Ovary (tissue), 9 donors: ENCODE results near the gene GRIN2D. TPM values are rescaled to one million over a fixed set of nuclear protein-coding genes. Genes with fewer than 3 reads are reported as not detected.

Experiments
- DNase-seq, 5 donors: peaks; one replicate each; pipeline ENCODE4 v3.0.0-alpha.2; 2019 to 2020
- H3K27ac ChIP-seq, 2 donors: fragments of 200-600 bp; one replicate each; pipeline versions ENCODE4 v1.5.1 to v1.8.0; 2019 to 2022
- H3K27me3 ChIP-seq: fragments of 200-600 bp; one replicate; pipeline ENCODE4 v1.8.0; 2022
- H3K36me3 ChIP-seq: fragments of 200-600 bp; sonication (generic); one replicate; pipeline ENCODE4 v1.5.1; 2019
- H3K4me1 ChIP-seq: one replicate; pipeline ENCODE4 v1.8.1; 2013; ENCODE audit warnings: mild to moderate bottlenecking, moderate library complexity; ENCODE audit not compliant: insufficient read depth
- H3K4me3 ChIP-seq: fragments of 200-600 bp; sonication (generic); one replicate; pipeline ENCODE4 v1.5.1; 2017
- H3K9me3 ChIP-seq, 2 donors: fragments of 200-600 bp in 1 of 2; sonication (generic) in 1 of 2; one replicate each; pipeline versions ENCODE4 v1.5.1 to v1.8.1; 2013 to 2019; ENCODE audit warnings: mild to moderate bottlenecking in 1 of 2, moderate library complexity in 1 of 2
- CTCF ChIP-seq, 3 donors: fragments of 450-650 bp in 2 of 3; fragments of 200-600 bp in 1 of 3; IDR thresholded peaks; one replicate each; pipeline versions ENCODE4 v1.5.1 to v1.8.0; 2016 to 2022; ENCODE audit warnings: antibody characterized with exemption in 3 of 3, mild to moderate bottlenecking in 1 of 3
- EP300 ChIP-seq: sonication (generic); formaldehyde crosslinking; IDR thresholded peaks from one replicate; pipeline ENCODE4 v1.6.1; 2017; ENCODE audit warnings: antibody characterized with exemption
- POLR2A ChIP-seq: fragments of 450-650 bp; IDR thresholded peaks from one replicate; pipeline ENCODE4 v1.6.1; 2017; ENCODE audit warnings: antibody characterized with exemption, mild to moderate bottlenecking, moderate library complexity
- WGBS, 3 donors: extraction: QIAGEN DNeasy Blood & Tissue Kit in 1 of 3; methylation state at CpG; one replicate each; pipeline versions ENCODE4 v1.1.5 to v1.1.7; 2013 to 2017; 5-methylcytosine and 5-hydroxymethylcytosine counted together
- intact Hi-C, 4 donors: fragments of 100-400 bp; cut with DNase I; formaldehyde crosslinking; loops; one replicate each; pipeline versions ENCODE4 v1.11.0 to v1.15.1; 2022 to 2023
- polyA plus RNA-seq, 2 donors: library from polyadenylated mRNA; stranded (reverse); fragments of 200-250 nt in 1 of 2; fragments of 350-450 nt in 1 of 2; fragmentation: Illumina TruSeq in 1 of 2; extraction: RNeasy Lipid Tissue Mini Kit (QIAGEN cat#74804) in 1 of 2; gene quantifications; one replicate each; pipeline ENCODE4 v1.2.3, GENCODE V29; 2013 to 2014
- total RNA-seq, 7 donors: library from RNA; depleted of rRNA in 2 of 7; stranded (reverse); fragments of >200 nt in 2 of 7; fragmentation: NEBNext Ultra II Directional in 3 of 7; extraction: Animal tissue kit (Norgen Biotek cat#: 25700) in 3 of 7; gene quantifications; one replicate each; pipeline versions ENCODE4 v1.1.0 to v1.2.4, GENCODE V29; 2016 to 2023
- donor health status: DM: no; HTN: no; CAD: no; lungs with moderate emphysema.
- donor health status: DM: no; HTN: no; CAD: no.
- donor health status: Bipolar disorder and iron deficiency.
- donor health status: DM: yes; HTN: yes; CAD: no.
- donor health status: DM: no; HTN: no; CAD: no.
- donor health status: DM: yes; HTN: yes; CAD: no.

Gene GRIN2D
- total and polyA plus RNA-seq, 9 donors: 0.10 to 0.32 (median 0.12) TPM; not detected in 1

DNA sequence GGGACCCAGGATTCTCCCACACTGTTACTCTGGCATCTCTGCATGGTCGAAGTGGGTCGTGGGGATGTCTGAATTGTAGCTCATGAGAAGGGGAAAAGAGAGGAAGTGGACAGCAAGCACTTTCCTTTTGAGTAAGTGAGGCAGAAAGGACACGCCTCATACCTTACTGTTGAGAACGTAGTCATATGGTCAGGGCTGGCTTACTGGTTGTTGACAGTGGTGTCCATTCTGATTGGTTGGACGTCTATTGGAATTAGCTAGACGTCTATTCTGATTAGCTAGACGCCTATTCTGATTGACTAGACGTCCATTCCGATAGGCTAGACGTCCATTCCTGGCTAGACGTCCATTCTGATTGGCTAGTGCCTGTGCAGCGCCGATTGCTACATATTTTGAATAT lies 12.4 kb downstream of the GRIN2D start:
- H3K27ac ChIP-seq: no peak overlapping the region
- intact Hi-C loops: no loop called here
- 82 to 87% (median 85%) methylated on average over 13 of the region's 13 CpGs for WGBS, 3 donors

GRCh38 chr19:48413879-48414587 lies 20.6 kb downstream of the GRIN2D start:
- H3K27ac ChIP-seq: no peak overlapping the region
- H3K36me3 ChIP-seq: no peaks in the 10 kb centered on the region
- TF ChIP-seq CTCF (IDR thresholded peaks at IDR 0.05) (no peak), EP300 (no peak), POLR2A (no peak)
- H3K9me3 ChIP-seq: no peaks in the 10 kb centered on the region
- H3K4me1 ChIP-seq: no peaks in the 10 kb centered on the region
- intact Hi-C loops: no loop called here
- DNase-seq: no peak
- H3K4me3 ChIP-seq: no peak overlapping the region
- H3K27me3 ChIP-seq: no peaks in the 10 kb centered on the region
- WGBS, 3 donors: 65 to 68% (median 65%) methylated on average over 24 of the region's 24 CpGs

More for the DNA sequence above, 12.4 kb downstream of the GRIN2D start:
- Histone ChIP-seq H3K36me3 (no peaks in the 10 kb centered on the region), H3K4me3 (no peak overlapping the region), H3K9me3 (peaks cover 0 to 4% of the 10 kb centered on the region in 2 donors), H3K4me1 (no peaks in the 10 kb centered on the region), H3K27me3 (no peaks in the 10 kb centered on the region)
- TF ChIP-seq POLR2A (no peak), EP300 (no peak)
- DNase-seq: no peak

DNA sequence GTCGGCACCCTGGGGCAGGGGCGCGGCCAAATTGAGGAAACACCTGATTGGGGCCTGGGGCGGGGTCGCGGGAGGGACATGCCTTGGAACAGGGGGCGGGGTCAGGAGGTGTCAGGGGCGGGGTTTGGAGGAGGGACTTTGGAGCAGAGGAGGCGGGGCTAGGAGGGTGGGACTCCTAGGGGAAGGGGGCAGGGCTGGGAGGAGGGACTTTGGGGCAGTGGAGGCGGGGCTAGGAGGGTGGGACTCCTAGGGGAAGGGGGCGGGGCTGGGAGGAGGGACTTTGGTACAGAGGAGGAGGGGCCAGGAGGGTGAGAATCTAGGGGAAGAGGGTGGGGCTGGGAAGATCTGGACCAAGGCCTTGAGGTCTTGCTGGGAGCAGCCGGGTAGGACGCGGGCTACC lies 21.9 kb downstream of the GRIN2D start:
- H3K27me3 ChIP-seq: no peaks in the 10 kb centered on the region
- DNase-seq: peak in 3 of 5 donors; percentile 28 to 51 (median 38)
- intact Hi-C loops: no loop called here
- H3K4me3 ChIP-seq: no peak overlapping the region
- WGBS, 3 donors: 36 to 40% (median 36%) methylated on average over 14 of the region's 14 CpGs
- H3K9me3 ChIP-seq: no peaks in the 10 kb centered on the region
- TF ChIP-seq CTCF (IDR thresholded peaks at IDR 0.05): no peak
- TF ChIP-seq EP300: no peak
- TF ChIP-seq POLR2A: no peak
- H3K4me1 ChIP-seq: no peaks in the 10 kb centered on the region
- no peaks in the 10 kb centered on the region for H3K36me3 ChIP-seq
- H3K27ac ChIP-seq: no peak overlapping the region

DNA sequence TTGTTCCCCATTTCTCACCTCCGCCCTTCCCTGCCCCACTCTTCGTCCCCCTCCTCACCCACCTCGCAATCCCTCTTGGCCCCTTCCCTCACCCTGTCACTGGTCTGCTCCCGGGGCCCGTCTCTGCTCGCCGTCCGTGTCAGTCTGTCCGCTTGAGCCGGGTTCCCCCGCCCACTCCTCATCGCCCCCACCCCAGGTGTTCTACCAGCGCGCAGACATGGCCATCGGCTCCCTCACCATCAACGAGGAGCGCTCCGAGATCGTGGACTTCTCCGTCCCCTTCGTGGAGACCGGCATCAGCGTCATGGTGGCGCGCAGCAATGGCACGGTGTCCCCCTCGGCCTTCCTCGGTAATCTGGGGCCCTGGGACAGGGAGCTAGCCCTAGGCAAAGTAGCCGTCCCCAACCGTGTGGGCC lies 22.3 kb downstream of the GRIN2D start:
- intact Hi-C loops: no loop called here
- H3K4me3 ChIP-seq: no peak overlapping the region

More for the DNA sequence above, 22.3 kb downstream of the GRIN2D start:
- WGBS, 3 donors: 54 to 66% (median 65%) methylated on average over 30 of the region's 30 CpGs
- Histone ChIP-seq H3K9me3 (no peaks in the 10 kb centered on the region), H3K36me3 (no peaks in the 10 kb centered on the region), H3K27ac (no peak overlapping the region), H3K27me3 (no peaks in the 10 kb centered on the region), H3K4me1 (no peaks in the 10 kb centered on the region)
- no peak for DNase-seq
- TF ChIP-seq EP300 (no peak), POLR2A (no peak), CTCF (IDR thresholded peaks at IDR 0.05) (no peak)
